ENCODE measurements around the gene TSHB.

DNA sequence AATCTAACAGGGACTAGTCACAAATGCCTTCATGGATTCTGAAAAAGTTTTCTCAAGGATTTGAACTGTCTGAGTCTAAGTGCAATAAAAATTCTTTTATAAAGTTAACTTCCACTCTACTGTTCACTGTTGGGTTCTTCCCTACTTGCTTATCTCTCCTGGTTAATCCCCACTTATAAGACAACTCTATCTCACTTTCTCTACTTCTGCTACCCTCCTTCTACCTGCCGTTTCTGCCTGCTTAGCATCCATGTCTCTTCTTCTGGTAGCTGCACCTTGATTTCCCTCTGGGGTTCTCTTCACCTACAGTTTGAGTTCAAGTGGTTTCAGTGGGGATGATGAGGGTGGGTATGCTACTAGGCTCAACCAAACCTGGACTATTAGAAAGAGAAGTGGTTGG lies 6.0 kb downstream of the TSHB start:
- no peak for TF ChIP-seq EP300 (IDR thresholded peaks at IDR 0.05)
- TF ChIP-seq, protein P1, sequence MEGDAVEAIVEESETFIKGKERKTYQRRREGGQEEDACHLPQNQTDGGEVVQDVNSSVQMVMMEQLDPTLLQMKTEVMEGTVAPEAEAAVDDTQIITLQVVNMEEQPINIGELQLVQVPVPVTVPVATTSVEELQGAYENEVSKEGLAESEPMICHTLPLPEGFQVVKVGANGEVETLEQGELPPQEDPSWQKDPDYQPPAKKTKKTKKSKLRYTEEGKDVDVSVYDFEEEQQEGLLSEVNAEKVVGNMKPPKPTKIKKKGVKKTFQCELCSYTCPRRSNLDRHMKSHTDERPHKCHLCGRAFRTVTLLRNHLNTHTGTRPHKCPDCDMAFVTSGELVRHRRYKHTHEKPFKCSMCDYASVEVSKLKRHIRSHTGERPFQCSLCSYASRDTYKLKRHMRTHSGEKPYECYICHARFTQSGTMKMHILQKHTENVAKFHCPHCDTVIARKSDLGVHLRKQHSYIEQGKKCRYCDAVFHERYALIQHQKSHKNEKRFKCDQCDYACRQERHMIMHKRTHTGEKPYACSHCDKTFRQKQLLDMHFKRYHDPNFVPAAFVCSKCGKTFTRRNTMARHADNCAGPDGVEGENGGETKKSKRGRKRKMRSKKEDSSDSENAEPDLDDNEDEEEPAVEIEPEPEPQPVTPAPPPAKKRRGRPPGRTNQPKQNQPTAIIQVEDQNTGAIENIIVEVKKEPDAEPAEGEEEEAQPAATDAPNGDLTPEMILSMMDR (IDR thresholded peaks at IDR 0.05): no peak

Measured in suprapubic skin (tissue), 3 donors.